SK-N-MC (cell line): ENCODE measurements around the gene GSG1L.

Source experiments
- EZH2 ChIP-seq: fragments of 200-600 bp; sonication (generic); IDR thresholded peaks from one replicate; pipeline ENCODE4 v1.6.1; 2017; ENCODE audit warnings: antibody characterized with exemption
- FOXP2 ChIP-seq: optimal IDR thresholded peaks from 2 replicates; pipeline ENCODE3; 2011; ENCODE audit warnings: mild to moderate bottlenecking, moderate library complexity; ENCODE audit not compliant: insufficient read depth; ENCODE audit errors: extremely low read length, control extremely low read depth
- POLR2AphosphoS5 ChIP-seq: IDR thresholded peaks from 2 replicates; pipeline ENCODE4 v1.6.1; 2012; ENCODE audit warnings: mild to moderate bottlenecking, low read depth, low read length, borderline replicate concordance

GRCh38 chr16:27824006-27824405, 239.5 kb downstream of the GSG1L start:
- TF ChIP-seq EZH2 (no peak), POLR2AphosphoS5 (no peak), FOXP2 (no peak)
